H9 (cell line): Measurements from ENCODE around the gene LINGO1. TPM values are rescaled to one million over a fixed set of nuclear protein-coding genes. Genes with fewer than 3 reads are reported as not detected.

Experiments used
- DNase-seq: peaks from one replicate; pipeline ENCODE4 v3.0.0-alpha.2; 2017
- H2AFZ ChIP-seq: one replicate; pipeline ENCODE4 v1.6.1; 2013; ENCODE audit warnings: mild to moderate bottlenecking, low read length, control low read depth, moderate library complexity
- H2AK5ac ChIP-seq: 2 replicates; pipeline ENCODE4 v1.6.1; 2013; ENCODE audit warnings: low read length, control low read depth, mixed read lengths; ENCODE audit not compliant: insufficient read length
- H2BK120ac ChIP-seq: one replicate; pipeline ENCODE4 v1.6.1; 2013; ENCODE audit warnings: low read depth, mild to moderate bottlenecking, low read length, control low read depth, inconsistent platforms; ENCODE audit not compliant: poor library complexity, severe bottlenecking
- H2BK12ac ChIP-seq: 2 replicates; pipeline ENCODE4 v1.6.1; 2013; ENCODE audit warnings: low read length, control low read depth, mixed read lengths, low read depth; ENCODE audit not compliant: insufficient read length
- H2BK15ac ChIP-seq: 2 replicates; pipeline ENCODE4 v1.6.1; 2013; ENCODE audit warnings: low read depth, low read length, control low read depth
- H2BK20ac ChIP-seq: one replicate; pipeline ENCODE4 v1.6.1; 2013; ENCODE audit warnings: low read depth, mild to moderate bottlenecking, low read length, control low read depth, inconsistent platforms; ENCODE audit not compliant: poor library complexity, severe bottlenecking
- H2BK5ac ChIP-seq: 2 replicates; pipeline ENCODE4 v1.6.1; 2013; ENCODE audit warnings: low read length, control low read depth, mixed read lengths; ENCODE audit not compliant: insufficient read length
- H3K14ac ChIP-seq: 2 replicates; pipeline ENCODE4 v1.6.1; 2013; ENCODE audit warnings: low read length, control low read depth; ENCODE audit not compliant: insufficient read depth
- H3K18ac ChIP-seq: 2 replicates; pipeline ENCODE4 v1.6.1; 2013; ENCODE audit warnings: low read depth, mild to moderate bottlenecking, mixed read lengths, low read length, control low read depth; ENCODE audit not compliant: insufficient read length
- H3K23ac ChIP-seq: 2 replicates; pipeline ENCODE4 v1.6.1; 2013; ENCODE audit warnings: low read length, control low read depth, mixed read lengths, low read depth; ENCODE audit not compliant: insufficient read length
- H3K23me2 ChIP-seq: 2 replicates; pipeline ENCODE4 v1.6.1; 2013; ENCODE audit warnings: low read depth, mild to moderate bottlenecking, mixed read lengths, low read length, control low read depth; ENCODE audit not compliant: insufficient read length, poor library complexity, severe bottlenecking
- H3K27ac ChIP-seq: 2 replicates; pipeline ENCODE4 v1.5.1; 2013; ENCODE audit warnings: low read length, control low read depth, mixed read lengths, low read depth; ENCODE audit not compliant: insufficient read length
- H3K27me3 ChIP-seq: 2 replicates; pipeline ENCODE4 v1.6.1; 2013; ENCODE audit warnings: low read length, control low read depth, inconsistent platforms; ENCODE audit not compliant: insufficient read depth
- H3K4ac ChIP-seq: 2 replicates; pipeline ENCODE4 v1.6.1; 2013; ENCODE audit warnings: low read depth, mild to moderate bottlenecking, control low read depth, inconsistent platforms, low read length, moderate library complexity
- H3K4me1 ChIP-seq: 2 replicates; pipeline ENCODE4 v1.6.1; 2013; ENCODE audit warnings: low read length, control low read depth, inconsistent platforms; ENCODE audit not compliant: insufficient read depth
- H3K4me2 ChIP-seq: 2 replicates; pipeline ENCODE4 v1.6.1; 2013; ENCODE audit warnings: low read length, control low read depth, mixed read lengths; ENCODE audit not compliant: insufficient read length, insufficient read depth
- H3K56ac ChIP-seq: 2 replicates; pipeline ENCODE4 v1.6.1; 2013; ENCODE audit warnings: low read depth, mild to moderate bottlenecking, mixed read lengths, low read length, control low read depth; ENCODE audit not compliant: insufficient read length
- H3K79me1 ChIP-seq: 2 replicates; pipeline ENCODE4 v1.6.1; 2013; ENCODE audit warnings: low read depth, mild to moderate bottlenecking, moderate library complexity, low read length, control low read depth, inconsistent platforms; ENCODE audit not compliant: insufficient read depth, poor library complexity, severe bottlenecking
- H3K79me2 ChIP-seq: 2 replicates; pipeline ENCODE4 v1.6.1; 2013; ENCODE audit warnings: low read length, control low read depth, inconsistent platforms; ENCODE audit not compliant: insufficient read depth
- H3K9ac ChIP-seq: 2 replicates; pipeline ENCODE4 v1.6.1; 2013; ENCODE audit warnings: low read length, control low read depth, mixed read lengths; ENCODE audit not compliant: insufficient read length; ENCODE audit errors: extremely low read depth
- H3K9me3 ChIP-seq: one replicate; pipeline ENCODE4 v1.6.1; 2013; ENCODE audit warnings: low read depth, low read length, inconsistent platforms; ENCODE audit not compliant: control insufficient read depth
- H3T11ph ChIP-seq: one replicate; pipeline ENCODE4 v1.6.1; 2013; ENCODE audit warnings: mild to moderate bottlenecking, low read length, control low read depth, inconsistent platforms
- H4K20me1 ChIP-seq: one replicate; pipeline ENCODE4 v1.6.1; 2013; ENCODE audit not compliant: control insufficient read depth, insufficient read length, insufficient read depth
- H4K5ac ChIP-seq: 2 replicates; pipeline ENCODE4 v1.6.1; 2013; ENCODE audit warnings: low read depth, mild to moderate bottlenecking, mixed read lengths, low read length, control low read depth; ENCODE audit not compliant: insufficient read length
- H4K8ac ChIP-seq: replicated peaks from 2 replicates; pipeline ENCODE4 v1.6.1; 2013; ENCODE audit warnings: low read length, control low read depth, mixed read lengths, low read depth; ENCODE audit not compliant: insufficient read length
- H4K91ac ChIP-seq: 2 replicates; pipeline ENCODE4 v1.6.1; 2013; ENCODE audit warnings: low read depth, mild to moderate bottlenecking, moderate library complexity, mixed read lengths, low read length, control low read depth; ENCODE audit not compliant: insufficient read length
- H3K27ac Mint-ChIP-seq, 3 experiments: 2 replicates in 2 of 3; 3 replicates in 1 of 3; pipeline ENCODE4 v1.8.0; 2020 to 2021; ENCODE audit warnings: mixed read lengths in 3 of 3, mild to moderate bottlenecking in 1 of 3, moderate library complexity in 1 of 3
- H3K27me3 Mint-ChIP-seq: 2 replicates; pipeline ENCODE4 v1.8.0; 2021; ENCODE audit warnings: low read depth, mild to moderate bottlenecking, moderate library complexity, mixed read lengths
- H3K36me3 Mint-ChIP-seq, 3 experiments: 2 replicates in 2 of 3; 3 replicates in 1 of 3; pipeline ENCODE4 v1.8.0; 2020 to 2021; ENCODE audit warnings: low read depth in 3 of 3, mixed read lengths in 3 of 3; ENCODE audit not compliant: insufficient read depth in 1 of 3
- H3K4me1 Mint-ChIP-seq, 2 experiments: 2 replicates each; pipeline ENCODE4 v1.8.0; 2020; ENCODE audit warnings: mixed read lengths in 2 of 2
- H3K4me3 Mint-ChIP-seq, 2 experiments: 2 replicates in 1 of 2; 3 replicates in 1 of 2; pipeline ENCODE4 v1.8.0; 2020 to 2021; ENCODE audit warnings: mild to moderate bottlenecking in 2 of 2, mixed read lengths in 2 of 2, moderate library complexity in 1 of 2
- H3K9me3 Mint-ChIP-seq, 2 experiments: 2 replicates in 1 of 2; 3 replicates in 1 of 2; pipeline ENCODE4 v1.8.0; 2020; ENCODE audit warnings: mild to moderate bottlenecking in 2 of 2, mixed read lengths in 2 of 2, moderate library complexity in 1 of 2
- CTCF ChIP-seq: fragments of 200-600 bp; sonication (generic); conservative IDR thresholded peaks from 3 replicates; pipeline ENCODE4 v1.8.0; 2021; ENCODE audit warnings: antibody characterized with exemption, mild to moderate bottlenecking
- WGBS: extraction: QIAGEN DNeasy Blood & Tissue Kit; methylation state at CpG from one replicate; pipeline ENCODE4 v1.1.7; 2013; ENCODE audit warnings: missing lambda C conversion rate, low lambda C conversion rate, mixed read lengths; ENCODE audit not compliant: insufficient read length; ENCODE audit errors: extremely low coverage; 5-methylcytosine and 5-hydroxymethylcytosine counted together
- total RNA-seq: library from RNA; stranded (reverse); gene quantifications from 2 replicates; pipeline ENCODE4 v1.2.1, GENCODE V29; 2021

LINGO1 gene
- total RNA-seq, 1 experiment from 2014 or later, result 41.6 TPM

GRCh38 chr15:77645602-77646001 lies 12.9 kb upstream of the LINGO1 start:
- no peak overlapping the region for H3T11ph ChIP-seq
- H4K20me1 ChIP-seq, result no peaks in the 10 kb centered on the region
- no peak overlapping the region for H3K18ac ChIP-seq
- H2BK5ac ChIP-seq, result no peak overlapping the region
- no peak overlapping the region for H2BK20ac ChIP-seq
- no peak overlapping the region for H3K23ac ChIP-seq
- H2AK5ac ChIP-seq, result no peak overlapping the region
- Mint-ChIP-seq H3K27me3 (peaks cover 2% of the 10 kb centered on the region), H3K4me1 (peaks cover 13 to 34% of the 10 kb centered on the region in 2 experiments), H3K4me3 (no peak overlapping the region), H3K9me3 (no peaks in the 10 kb centered on the region), H3K36me3 (no peaks in the 10 kb centered on the region), H3K27ac (no peak overlapping the region)
- no peak overlapping the region for H4K5ac ChIP-seq
- H3K4ac ChIP-seq, result no peak overlapping the region
- no peak for DNase-seq
- no peaks in the 10 kb centered on the region for H3K4me1 ChIP-seq
- H3K79me2 ChIP-seq, result no peaks in the 10 kb centered on the region
- H3K23me2 ChIP-seq, result no peaks in the 10 kb centered on the region
- H3K56ac ChIP-seq, result no peak overlapping the region
- H3K4me2 ChIP-seq, result no peak overlapping the region
- no peak overlapping the region for H2BK120ac ChIP-seq
- no peak overlapping the region for H3K27ac ChIP-seq
- H3K27me3 ChIP-seq, result no peaks in the 10 kb centered on the region
- no peaks in the 10 kb centered on the region for H3K9me3 ChIP-seq
- no peak overlapping the region for H2AFZ ChIP-seq
- no peak for TF ChIP-seq CTCF
- no peak overlapping the region for H3K9ac ChIP-seq
- no peak overlapping the region for H2BK12ac ChIP-seq
- WGBS, result no CpG with 5 or more reads among the region's 8 CpGs
- no peak overlapping the region for H4K8ac ChIP-seq
- no peak overlapping the region for H2BK15ac ChIP-seq
- H3K79me1 ChIP-seq, result no peaks in the 10 kb centered on the region
- H4K91ac ChIP-seq, result no peak overlapping the region
- no peak overlapping the region for H3K14ac ChIP-seq
